WERI-Rb-1 (cell line): ENCODE results near the gene NLE1.

Experiments used
- DNase-seq: peaks from one replicate; pipeline ENCODE4 v3.0.0-alpha.2; 2020
- H3K27ac ChIP-seq: fragments of 250-450 bp; sonication (Bioruptor Pico); 2 replicates; pipeline ENCODE4 v1.5.1; 2020; ENCODE audit warnings: mild to moderate bottlenecking, moderate library complexity
- H3K27me3 ChIP-seq: fragments of 250-450 bp; sonication (Bioruptor Pico); 2 replicates; pipeline ENCODE4 v1.5.1; 2021; ENCODE audit warnings: mild to moderate bottlenecking, low read depth, moderate library complexity; ENCODE audit not compliant: insufficient read depth, severe bottlenecking
- H3K36me3 ChIP-seq: fragments of 250-450 bp; sonication (Bioruptor Pico); 2 replicates; pipeline ENCODE4 v1.5.1; 2020; ENCODE audit warnings: mild to moderate bottlenecking, moderate library complexity
- H3K4me3 ChIP-seq: 2 replicates; pipeline ENCODE4 v1.5.1; 2011; ENCODE audit warnings: low read depth, mild to moderate bottlenecking, control low read depth, low read length
- H3K9me3 ChIP-seq: fragments of 250-450 bp; sonication (Bioruptor Pico); 2 replicates; pipeline ENCODE4 v1.5.1; 2021; ENCODE audit warnings: mild to moderate bottlenecking, moderate library complexity; ENCODE audit not compliant: severe bottlenecking
- CTCF ChIP-seq: IDR thresholded peaks from 2 replicates; pipeline ENCODE4 v1.5.1; 2011; ENCODE audit warnings: low read depth, mild to moderate bottlenecking, control low read depth, inconsistent platforms, low read length

Gene NLE1

GRCh38 chr17:35138218-35138617, 3.9 kb downstream of the NLE1 start:
- DNase-seq = no peak
- no peak for TF ChIP-seq CTCF
- no peak overlapping the region for H3K4me3 ChIP-seq
- no peaks in the 10 kb centered on the region for H3K9me3 ChIP-seq
- H3K27me3 ChIP-seq = no peaks in the 10 kb centered on the region
- H3K36me3 ChIP-seq = peaks cover 69% of the 10 kb centered on the region
- no peak overlapping the region for H3K27ac ChIP-seq

- no peak for TF ChIP-seq CTCF
- Histone ChIP-seq H3K4me3 (no peak overlapping the region), H3K27me3 (no peaks in the 10 kb centered on the region), H3K36me3 (peaks cover 98% of the 10 kb centered on the region), H3K9me3 (no peaks in the 10 kb centered on the region), H3K27ac (no peak overlapping the region)
- DNase-seq = no peak
These were observed 6.8 kb downstream of the NLE1 start for GRCh38 chr17:35135322-35135721.

DNA sequence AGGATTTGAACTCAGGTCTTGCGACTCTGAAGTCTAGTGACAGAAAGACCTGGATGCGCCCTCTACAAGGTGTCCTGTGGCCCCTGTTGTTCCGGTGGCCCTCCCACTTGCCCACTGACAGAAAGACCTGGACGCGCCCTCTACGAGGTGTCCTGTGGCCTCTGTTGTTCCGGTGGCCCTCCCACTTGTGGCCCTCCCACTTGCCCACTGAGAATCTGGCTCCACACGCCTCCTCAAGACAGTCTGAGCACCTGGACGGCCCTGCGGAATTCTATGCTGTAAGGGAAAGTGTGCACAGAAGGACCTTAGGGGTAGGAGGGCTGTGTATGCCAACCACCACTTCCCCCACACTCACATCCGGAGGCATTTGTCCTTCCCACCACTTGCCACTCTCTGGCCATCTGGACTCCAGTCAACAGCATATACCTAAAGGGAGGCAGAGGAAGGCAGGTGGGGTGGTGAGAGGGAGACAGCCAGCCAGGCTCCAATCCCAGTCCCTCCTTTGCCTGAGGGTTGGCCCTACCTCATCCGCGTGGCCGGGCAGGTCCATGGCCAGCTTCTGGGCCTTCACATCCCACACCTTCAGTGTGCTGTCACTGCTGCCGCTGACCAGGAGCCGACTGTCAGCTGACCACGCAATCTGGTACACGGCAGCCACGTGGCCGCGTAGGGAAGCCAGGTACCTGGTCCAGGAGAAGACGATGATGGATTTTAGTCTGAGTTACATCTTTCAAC, 9.1 kb downstream of the NLE1 start:
- DNase-seq = no peak
- TF ChIP-seq CTCF = no peak
- Histone ChIP-seq H3K27ac (peak overlapping the region; percentile 32), H3K4me3 (no peak overlapping the region), H3K36me3 (peaks cover 79% of the 10 kb centered on the region), H3K9me3 (no peaks in the 10 kb centered on the region), H3K27me3 (no peaks in the 10 kb centered on the region)

DNA sequence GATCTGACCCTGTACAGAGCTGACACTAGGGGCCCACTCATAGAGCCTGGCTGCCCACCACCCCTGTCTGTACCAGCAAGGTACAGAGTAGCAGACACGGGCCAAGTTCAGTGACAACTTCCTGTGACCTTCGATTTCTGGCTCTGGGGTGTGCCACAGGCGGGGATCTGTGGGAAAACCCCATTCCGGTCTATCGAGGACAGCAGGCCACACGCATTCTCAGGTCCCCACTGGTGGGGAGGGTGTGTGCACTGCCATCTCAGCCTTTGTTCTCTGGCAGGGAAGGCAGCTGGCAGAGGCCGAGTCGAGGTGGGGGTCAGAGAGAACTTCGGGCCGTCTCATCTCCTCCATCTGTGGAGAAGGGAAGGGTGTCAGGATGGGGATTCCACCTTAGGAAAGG, 10.0 kb downstream of the NLE1 start:
- Histone ChIP-seq H3K27ac (no peak overlapping the region), H3K36me3 (peaks cover 72% of the 10 kb centered on the region), H3K27me3 (no peaks in the 10 kb centered on the region), H3K4me3 (no peak overlapping the region), H3K9me3 (no peaks in the 10 kb centered on the region)
- DNase-seq = no peak
- no peak for TF ChIP-seq CTCF

DNA sequence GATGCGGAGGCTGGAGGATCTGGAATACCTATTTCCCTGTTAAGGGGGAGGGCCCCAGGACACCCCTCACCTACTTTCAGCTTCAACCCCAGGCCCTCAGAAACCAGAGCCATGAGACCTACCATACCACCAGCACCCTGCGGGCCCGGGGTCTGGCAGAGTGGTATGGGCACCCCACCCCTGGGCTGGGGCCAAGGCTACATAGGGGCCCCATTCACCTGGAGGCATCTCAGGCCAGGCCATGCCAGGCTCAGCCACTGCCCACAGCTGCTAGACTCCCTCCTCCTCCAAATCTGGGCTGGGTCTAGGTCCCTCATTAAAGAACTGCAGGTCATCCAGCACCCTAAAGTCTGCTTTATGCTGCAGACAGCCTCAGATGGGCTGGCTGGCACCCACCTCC, 11.7 kb downstream of the NLE1 start:
- TF ChIP-seq CTCF = no peak
- Histone ChIP-seq H3K9me3 (no peaks in the 10 kb centered on the region), H3K27me3 (no peaks in the 10 kb centered on the region), H3K36me3 (peaks cover 55% of the 10 kb centered on the region), H3K4me3 (no peak overlapping the region), H3K27ac (no peak overlapping the region)
- DNase-seq = no peak

GRCh38 chr17:35129973-35130351, 12.1 kb downstream of the NLE1 start:
- Histone ChIP-seq H3K27ac (no peak overlapping the region), H3K9me3 (no peaks in the 10 kb centered on the region), H3K36me3 (peaks cover 51% of the 10 kb centered on the region), H3K4me3 (no peak overlapping the region), H3K27me3 (no peaks in the 10 kb centered on the region)
- no peak for DNase-seq
- no peak for TF ChIP-seq CTCF
